GM21360 (cell line): ENCODE measurements around the gene ANG.
"Not testable (repeated sequence)": the region's sequence is repeated elsewhere in the genome, so short reads cannot be mapped to it uniquely, and the experiment has no call there.

Source experiments
- ATAC-seq: cut with Tn5 transposase; IDR thresholded peaks from one replicate; pipeline ENCODE4 v1.9.1; 2021; ENCODE audit warnings: mild to moderate bottlenecking, moderate library complexity; ENCODE audit not compliant: unreplicated experiment

Gene ANG

DNA sequence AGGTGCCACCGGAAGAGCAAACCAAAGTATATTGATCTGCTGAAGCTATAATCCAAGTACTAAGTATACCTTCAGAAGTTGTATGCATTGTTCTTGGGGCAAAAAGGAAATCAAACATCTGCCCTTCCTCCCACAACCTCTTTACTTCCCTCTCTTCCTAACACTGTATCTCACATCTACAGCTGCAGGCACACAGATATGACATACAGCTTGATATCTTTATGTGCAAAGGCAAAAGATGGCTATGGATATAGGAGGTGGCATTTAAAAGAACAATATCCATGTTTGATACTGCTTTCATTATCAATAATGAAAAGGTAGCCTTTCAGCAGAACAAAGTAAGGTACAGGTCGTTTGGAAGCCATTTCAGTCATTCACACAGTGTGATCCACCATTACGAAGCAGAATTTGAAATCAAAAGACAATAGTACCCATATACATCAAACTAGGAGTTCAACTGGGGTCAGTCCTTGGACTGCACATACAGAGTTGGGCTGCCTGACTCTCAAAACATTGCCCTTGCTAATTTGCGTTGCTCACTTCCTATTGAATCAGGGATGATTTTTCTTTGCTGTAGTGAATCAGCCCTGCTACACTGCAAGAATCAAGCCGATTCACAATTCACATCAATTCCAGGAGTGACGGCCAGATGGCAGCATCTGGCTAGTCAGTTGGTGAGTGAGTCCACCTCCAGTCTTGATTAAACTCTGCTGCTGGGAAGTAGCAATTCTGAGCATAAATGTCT lies 8.9 kb downstream of the ANG start:
- ATAC-seq, result no peak

DNA sequence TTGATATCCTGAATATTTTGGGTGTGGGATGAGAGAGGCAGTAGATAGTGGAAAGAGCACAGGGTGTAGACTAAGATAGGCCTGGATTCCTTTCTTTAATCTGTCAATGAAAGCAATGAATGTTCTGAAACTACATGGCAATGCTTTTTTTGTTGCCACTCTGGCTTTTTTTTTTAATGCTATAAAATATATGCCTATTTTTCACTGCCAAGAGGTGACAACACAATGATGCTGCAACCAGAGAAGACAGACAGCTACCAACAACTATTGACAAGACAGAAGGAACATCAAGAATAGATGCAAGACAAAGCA lies 9.4 kb downstream of the ANG start:
- no peak for ATAC-seq

DNA sequence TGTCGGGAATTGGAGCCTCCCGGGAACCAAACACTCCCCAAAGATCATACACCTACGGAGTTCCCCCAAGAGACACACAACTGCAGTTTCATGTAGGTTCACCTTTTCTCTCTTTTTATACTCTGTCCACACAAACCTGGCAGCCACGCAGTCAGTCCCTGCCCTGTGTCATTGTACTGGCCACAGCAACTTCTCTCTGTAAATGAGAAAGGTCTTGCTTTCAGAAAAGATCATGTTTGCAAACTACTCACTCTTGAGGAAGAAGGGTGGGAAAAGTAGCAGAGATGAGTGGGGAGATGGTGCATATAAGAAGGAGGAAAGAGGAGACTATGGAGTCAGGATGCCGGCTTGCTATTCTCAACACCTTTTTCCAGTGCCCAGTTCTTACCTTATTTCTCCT lies 10.4 kb downstream of the ANG start:
- ATAC-seq, result no peak

DNA sequence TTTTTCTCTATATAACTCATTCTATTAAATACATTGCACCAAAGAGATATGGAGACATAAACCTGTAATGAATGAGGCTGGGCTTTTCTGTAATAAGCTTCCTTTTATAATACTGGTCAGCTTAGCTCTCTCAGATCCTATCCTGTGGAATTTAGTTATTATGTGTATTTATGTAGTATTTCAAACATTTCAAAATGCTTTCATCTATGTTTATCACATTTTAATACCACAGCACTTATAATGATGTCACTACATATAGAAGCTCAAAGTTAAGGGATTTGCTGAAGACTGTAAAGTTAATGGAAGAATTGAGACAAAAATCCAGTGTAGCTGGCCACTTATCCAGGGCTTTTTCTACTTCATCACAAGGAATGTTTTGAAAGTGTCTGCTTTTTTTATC lies 11.4 kb downstream of the ANG start:
- ATAC-seq, result no peak

DNA sequence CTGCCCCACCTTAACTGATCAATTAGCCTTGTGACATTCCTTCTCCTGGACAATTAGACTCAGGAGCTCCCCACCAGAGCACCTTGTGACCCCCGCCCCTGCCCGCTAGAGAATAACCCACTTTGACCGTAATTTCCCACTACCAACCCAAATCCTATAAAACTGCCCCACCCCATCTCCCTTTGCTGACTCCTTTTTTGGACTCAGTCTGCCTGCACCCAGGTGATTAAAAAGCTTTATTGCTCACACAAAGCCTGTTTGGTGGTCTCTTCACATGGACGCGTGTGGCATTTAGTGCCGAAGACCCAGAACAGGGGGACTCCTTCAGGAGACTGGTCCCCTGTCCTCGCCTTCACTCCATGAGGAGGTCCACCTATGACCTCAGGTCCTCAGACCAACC lies 12.4 kb downstream of the ANG start:
- ATAC-seq, result not testable (repeated sequence)

DNA sequence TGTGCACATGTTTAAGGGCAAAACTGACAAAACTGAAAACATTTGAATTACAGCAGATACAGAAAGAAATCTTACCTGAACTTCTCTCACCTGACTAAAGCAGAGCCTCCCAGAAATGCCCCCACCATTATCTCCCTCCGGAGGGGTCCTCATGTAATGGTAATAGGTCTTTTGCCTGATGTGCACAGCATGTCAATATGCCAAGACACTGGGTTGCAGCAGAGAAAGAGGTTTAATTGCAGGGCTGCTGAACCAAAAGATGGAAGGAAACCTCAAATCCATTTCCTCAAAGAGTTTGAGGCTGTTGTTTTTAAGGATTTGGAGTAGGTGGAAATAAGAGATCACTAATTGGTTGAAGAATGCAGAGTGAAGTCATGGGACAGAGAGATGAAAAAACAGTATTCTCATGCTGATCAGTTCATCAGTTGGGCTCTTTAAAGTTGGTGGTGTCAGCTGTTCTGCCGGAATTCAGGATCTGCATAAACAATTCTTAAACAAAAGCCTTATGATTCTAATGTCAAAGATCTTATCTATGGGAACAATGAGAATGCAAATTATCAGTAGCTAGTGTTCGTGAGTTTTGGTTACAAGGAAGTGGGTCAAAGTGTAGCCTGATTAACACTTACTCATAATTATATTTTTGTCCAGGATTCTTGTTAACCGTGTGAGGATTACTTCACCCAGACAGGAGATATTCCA lies 18.2 kb downstream of the ANG start:
- no peak for ATAC-seq

DNA sequence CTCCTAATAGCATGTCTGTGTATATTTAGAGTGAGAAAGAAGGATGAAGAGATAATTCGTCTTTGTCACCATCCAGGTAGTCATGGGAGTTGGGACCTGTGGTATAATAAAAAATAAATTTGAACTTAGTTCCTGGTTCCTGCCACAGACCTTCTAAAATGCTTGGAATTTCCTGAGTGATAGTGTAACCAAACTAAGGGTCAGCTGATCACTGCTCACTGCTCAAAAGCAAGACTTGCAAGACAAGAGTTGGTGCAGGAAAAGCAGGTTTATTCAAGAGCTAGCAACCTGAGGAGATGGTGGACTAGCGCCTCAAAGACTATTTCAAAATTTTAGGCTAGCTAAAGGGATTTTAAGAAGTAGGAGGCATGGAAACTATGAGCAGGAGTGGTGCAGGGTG lies 19.1 kb downstream of the ANG start:
- ATAC-seq, result no peak

DNA sequence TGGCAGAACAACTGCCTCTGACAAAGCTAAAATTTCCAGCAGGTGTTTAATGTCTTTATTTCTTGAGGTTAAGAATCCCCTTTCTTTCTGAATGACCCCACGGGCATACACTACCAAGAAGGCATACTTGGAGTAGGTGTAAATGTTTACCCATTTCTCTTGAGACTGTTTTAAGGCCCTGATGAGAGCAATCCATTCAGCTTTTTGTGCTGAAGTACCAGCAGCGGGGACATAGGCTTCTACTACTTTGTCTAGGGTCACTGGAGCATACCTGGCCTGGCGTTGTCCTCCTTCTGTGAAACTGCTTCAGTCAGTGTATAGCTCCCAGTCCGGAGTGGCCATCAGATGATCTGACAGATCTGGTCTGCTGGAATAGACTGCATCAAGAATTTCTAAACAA lies 22.7 kb downstream of the ANG start:
- no peak for ATAC-seq

DNA sequence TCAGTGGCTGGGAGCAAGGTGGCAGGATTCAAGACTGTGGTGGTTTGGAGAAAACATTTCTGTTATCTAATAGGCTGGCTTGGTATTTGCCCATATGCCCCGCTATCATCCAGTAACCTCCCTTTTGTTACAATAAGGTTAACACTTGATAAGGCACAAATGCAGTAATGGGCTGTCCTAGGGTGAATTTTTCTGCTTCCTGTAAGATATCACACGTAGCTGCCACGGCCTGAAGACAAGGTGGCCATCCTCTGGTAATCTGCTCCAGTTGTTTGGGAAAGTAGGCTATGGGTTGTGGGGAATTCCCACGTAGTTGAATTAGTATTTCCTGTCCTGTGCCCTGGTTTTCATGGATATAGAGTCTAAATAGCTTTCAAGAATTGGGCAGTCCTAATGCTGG lies 23.1 kb downstream of the ANG start:
- ATAC-seq, result no peak

DNA sequence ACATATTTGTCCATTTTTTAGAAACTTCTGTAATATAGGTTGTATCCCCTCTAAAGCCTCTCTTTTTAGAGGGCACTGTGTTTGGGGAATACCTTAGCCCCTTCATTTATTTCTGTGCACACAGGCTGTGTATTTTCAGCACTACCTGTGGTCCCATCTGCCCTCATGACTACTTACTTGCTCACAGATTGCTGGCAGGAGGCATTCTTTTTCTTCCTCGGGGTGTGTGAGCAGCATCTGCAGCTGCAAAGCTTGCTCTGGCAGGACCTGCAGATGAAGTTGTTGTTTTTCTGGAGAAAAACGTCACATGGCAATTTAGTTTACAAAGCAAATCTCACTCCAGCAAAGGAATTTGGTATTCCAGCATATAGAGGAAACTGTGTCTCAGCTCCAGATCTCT lies 24.3 kb downstream of the ANG start:
- ATAC-seq, result no peak

DNA sequence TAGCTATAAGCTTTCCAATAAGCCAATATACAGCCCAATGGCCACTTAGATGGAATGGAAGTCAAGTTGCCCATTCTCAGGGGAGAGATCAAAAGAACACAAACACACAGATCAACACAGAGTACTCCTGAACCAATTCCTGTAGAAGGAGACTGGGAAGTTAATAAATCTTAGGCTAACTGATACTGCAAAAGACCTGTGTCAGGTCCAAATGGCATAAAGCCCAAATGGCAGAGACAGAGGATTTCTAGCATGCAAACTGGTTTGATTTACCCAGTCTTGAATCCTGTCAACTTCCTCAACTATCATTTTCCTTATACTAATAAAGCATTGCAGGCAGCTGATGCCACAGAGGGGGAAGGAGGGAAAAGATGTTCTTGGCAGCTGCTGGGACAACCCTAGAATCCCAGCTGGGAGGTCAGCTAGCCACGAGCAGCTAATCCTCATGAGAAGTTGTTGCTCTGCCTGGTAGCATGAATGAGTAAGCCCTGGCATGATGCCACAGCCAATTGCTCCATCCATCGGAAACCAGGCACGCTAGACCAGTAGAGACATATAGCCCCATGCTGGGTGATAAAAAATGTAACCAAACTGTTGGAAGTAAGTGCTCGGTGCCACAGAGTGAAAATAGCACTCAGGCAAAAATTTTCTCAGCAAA lies 26.2 kb downstream of the ANG start:
- no peak for ATAC-seq

DNA sequence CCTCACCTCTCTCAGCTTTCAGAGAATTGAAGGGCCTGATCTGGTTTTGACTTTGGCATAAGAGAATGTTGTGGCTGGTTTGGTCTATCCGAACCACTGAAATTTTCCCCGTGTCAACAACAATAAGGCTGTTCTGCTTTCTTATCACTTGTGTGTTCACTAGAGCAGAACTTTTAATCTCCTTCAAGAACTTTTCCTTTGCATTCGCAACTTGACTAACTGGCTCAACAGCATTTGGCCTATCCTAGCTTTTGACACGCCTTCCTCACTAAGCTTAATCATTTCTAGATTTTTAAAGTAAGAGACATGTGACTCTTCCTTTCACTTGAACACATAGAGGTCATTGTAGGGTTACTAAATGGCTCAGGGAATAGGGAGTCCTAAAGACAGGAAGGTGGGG lies 31.2 kb downstream of the ANG start:
- ATAC-seq, result no peak

DNA sequence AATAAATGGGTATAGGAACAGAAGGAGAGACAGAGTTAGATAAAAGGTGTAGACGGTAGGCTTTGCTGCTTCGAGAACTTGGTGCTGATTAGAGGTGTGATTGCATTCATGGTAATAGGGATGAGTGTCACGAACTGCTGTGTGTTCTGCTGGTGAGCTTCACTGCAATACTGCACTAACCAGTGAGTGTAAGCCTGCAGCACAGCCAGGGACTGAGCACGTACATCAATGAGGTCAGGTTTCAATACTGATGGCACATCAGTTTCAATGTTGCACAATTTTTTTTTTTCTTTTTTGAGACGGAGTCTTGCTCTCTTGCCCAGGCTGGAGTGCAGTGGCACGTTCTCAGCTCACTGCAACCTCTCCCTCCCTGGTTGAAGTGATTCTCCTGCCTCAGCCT lies 32.2 kb downstream of the ANG start:
- ATAC-seq, result no peak

DNA sequence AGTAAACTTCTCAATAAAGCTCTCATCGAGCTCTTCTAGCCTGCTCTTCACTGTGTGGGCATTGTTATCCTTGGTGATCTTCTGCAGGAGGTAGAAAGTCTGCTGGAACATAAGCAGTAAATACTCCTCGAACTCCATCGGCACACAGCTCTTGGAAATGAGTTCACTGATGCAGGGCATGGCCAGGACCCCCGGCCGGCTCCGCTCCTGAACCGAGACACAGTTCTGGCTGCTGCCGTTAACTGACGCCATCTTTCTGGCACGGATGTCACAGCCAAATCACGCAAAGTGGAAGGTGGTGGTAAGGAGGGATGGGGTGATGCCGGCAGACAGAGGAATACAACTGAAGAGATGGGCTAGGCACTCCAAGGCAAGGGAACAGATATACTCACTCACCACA lies 33.5 kb downstream of the ANG start:
- no peak for ATAC-seq

DNA sequence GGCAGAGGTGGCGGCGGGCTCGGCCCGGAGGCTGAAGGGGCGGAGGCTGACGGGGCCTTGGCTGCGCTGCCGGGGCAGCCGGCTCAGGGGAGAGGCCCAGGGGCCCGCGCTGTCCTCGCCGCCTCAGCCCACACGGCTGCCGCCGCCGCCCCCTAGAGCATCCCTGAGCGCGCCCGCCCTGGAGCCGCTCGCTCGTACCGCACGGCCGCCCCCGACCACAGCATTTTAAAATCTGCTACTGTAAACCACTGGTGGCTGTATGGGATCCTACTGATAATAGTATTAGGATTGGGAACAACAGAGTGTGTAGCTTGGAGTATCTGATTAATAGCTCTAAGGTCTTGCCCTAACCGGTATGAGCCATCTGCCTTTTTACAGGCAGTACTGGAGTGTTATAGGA lies 34.9 kb downstream of the ANG start:
- no peak for ATAC-seq

DNA sequence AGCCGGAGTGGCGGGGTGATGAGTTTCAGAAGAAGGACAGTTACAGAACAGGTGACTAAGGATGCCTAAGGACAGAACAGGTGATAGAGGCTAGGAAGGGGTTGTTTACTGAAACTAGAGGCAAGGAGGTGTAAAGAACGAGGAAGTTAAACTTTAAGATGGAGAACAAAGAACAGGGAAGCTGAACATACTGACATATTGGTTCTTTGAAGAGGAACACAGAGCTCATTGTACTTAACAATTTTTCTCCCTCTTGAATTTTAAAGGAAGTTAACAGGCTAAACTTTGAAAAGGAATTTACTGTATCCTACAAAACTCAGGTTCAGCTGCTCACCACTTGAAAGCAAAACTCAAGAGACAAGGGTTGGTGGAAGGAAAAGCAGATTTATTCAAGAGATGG lies 37.6 kb downstream of the ANG start:
- not testable (repeated sequence) for ATAC-seq

DNA sequence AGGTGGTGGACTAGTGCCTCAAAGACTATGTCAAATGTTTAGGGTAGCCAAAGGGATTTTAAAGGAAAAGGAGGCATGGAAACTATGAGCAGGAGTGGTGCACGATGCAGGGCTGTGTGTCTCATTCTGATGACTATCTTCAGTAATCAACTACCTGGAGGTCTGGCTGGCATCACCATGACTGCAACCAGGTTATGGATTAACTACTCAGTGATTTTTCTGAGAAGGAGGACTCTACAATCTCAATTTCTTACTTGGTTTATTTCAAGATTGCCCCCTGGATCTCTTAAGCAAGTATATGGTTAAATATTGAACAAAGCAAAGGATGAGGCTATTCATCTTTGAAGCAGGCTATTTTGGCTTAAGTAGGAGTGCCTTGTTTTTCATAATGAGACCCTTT lies 38.0 kb downstream of the ANG start:
- ATAC-seq, result no peak

DNA sequence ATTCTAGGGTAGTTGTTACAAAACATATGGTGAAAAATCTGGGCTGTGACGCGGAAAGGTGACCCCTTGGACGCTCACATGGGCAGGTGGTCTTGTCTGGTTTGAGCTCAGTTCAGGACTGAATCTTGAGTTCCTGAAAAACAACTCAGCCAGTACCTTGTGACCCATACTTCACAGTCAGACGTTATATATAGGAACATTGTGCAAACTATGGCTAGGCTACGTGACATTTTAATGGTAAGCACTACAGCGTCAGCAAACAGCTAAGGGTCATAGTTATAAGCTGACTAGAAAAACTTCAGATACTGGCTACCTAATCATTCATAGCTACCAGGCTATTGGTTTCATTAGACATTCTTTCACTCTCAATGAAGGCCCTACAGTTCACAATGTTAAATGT lies 42.3 kb downstream of the ANG start:
- ATAC-seq, result no peak

DNA sequence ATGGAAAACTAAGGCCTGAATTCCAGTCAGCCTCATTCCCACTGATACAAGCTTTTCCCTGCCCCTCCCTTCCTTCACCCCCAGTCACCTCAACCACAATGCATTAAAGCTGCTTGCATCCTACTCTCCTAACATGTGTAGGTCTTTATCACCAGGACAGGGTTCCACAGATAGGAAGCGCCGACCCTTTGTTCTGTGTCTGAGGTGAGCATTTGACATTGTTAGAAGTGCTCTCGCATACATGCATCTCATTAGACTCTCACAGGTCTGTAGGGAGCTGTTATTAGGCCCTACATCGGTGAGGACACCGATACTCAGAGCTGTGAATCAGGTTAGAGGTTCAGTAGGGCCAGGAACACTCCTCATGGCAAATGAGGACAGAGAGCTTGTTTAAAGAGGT lies 43.9 kb downstream of the ANG start:
- no peak for ATAC-seq

DNA sequence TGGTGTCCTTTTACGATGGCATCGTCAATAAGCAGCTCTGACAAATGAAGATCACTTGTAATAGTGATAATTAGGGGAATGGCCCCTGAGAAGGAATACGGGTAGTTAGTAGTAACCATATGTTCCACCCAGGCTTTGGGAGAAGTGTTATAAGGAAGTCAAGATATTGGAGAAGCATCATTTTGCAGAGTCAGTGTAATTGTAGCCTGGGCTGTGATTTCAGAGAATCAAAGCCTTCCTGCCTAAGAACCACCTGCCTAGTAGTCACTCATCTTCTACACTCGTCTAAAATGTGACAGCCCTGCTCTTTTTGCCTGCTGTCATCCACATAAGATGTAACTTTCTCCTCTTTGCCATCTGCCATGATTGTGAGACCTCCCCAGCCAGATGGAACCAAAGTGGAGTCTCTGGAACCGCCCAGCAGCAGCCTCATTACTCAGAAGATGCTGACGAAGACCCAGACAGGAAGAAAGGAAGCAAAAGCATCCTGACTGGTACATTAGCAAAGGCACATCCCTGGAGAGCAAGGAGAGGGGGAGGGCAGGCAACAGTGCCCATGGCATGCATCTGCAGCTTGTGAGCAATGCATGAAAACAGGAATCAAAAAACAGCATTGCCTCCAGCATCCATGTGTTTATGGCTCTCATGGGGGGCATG lies 44.5 kb downstream of the ANG start:
- ATAC-seq, result no peak

DNA sequence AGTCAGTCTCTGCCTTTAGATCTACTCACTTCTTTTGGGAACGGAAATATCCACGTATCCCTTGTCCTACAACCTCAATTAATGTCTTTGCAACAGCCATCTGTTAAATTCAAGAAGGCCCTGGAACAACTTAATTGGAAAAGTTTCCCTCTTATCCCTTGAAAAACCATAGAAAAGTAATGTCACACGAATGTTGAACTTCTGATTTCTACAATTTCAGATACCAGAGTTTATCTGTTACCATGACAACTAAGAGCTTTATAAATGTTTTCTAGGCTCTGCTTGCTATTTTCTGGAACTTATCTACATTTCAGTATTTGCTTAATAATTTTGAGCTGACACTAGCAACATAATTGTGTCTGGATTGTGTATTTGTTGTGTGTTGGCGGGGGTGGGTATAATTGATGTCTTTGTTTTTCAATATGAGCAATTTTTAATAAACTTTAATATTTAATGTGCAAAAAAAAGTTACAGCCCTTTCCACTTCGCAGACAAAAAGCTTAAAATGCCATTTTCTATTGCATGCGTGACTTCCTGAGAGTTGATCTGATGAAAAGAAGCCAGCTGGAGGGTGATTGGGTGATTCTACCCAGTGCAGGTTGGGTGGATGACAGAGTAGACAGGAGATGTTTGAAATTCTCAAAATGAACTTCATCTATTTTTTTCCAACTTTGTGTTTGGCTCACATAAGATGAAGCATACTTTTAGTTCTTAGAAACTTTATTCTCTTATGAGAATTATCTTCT lies 45.3 kb downstream of the ANG start:
- no peak for ATAC-seq
